ENCODE data around the gene CHRNB1. TPM values are rescaled to one million over a fixed set of nuclear protein-coding genes. Genes with fewer than 3 reads are reported as not detected.

CHRNB1 gene
- total and polyA plus RNA-seq, 5 experiments from 2014 or later = 5.4 to 24.5 (median 18.1) TPM

DNA sequence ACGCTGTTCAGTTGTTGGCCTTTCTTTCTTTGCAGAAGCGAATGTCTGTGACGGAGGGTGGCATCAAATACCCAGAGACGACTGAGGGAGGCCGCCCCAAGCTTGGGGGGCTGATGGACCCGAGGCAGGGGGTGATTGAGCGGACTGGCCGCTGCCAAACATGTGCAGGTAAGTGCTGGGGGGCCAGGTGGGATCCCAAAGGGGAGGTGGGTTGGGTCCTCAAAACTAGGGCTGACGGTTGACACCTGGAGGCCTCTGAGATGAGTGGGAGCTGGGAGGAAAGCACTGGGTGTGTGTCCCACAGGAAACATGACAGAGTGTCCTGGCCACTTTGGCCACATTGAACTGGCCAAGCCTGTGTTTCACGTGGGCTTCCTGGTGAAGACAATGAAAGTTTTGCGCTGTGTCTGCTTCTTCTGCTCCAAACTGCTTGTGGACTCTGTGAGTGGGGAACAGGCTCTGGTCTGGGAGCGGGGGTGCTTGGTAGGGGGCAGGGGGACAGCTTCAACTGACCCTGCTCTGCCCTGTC is 51.1 kb downstream of the CHRNB1 start:
- no peak for DNase-seq
- H3K27me3 Mint-ChIP-seq = no peaks in the 10 kb centered on the region
- POLR2A ChIA-PET = interaction anchor here (1.2 to 1.6 kb wide), 3 partner anchors 10 to 66 kb away, joined by 3 to 4 read pairs (median 3); partner anchors contain the start of genes POLR2A and SENP3
- H3K9me3 Mint-ChIP-seq = no peaks in the 10 kb centered on the region
- no peak for ATAC-seq
- H3K4me1 Mint-ChIP-seq = peaks cover 24 to 39% (median 33%) of the 10 kb centered on the region in 4 donors
- H3K27ac Mint-ChIP-seq = peak overlapping the region in 3 of 10 donors; percentile 7 to 44 (median 41)
- peaks cover 0 to 92% (median 24%) of the 10 kb centered on the region in 3 donors for H3K36me3 Mint-ChIP-seq
- no peak overlapping the region for H3K4me3 Mint-ChIP-seq

DNA sequence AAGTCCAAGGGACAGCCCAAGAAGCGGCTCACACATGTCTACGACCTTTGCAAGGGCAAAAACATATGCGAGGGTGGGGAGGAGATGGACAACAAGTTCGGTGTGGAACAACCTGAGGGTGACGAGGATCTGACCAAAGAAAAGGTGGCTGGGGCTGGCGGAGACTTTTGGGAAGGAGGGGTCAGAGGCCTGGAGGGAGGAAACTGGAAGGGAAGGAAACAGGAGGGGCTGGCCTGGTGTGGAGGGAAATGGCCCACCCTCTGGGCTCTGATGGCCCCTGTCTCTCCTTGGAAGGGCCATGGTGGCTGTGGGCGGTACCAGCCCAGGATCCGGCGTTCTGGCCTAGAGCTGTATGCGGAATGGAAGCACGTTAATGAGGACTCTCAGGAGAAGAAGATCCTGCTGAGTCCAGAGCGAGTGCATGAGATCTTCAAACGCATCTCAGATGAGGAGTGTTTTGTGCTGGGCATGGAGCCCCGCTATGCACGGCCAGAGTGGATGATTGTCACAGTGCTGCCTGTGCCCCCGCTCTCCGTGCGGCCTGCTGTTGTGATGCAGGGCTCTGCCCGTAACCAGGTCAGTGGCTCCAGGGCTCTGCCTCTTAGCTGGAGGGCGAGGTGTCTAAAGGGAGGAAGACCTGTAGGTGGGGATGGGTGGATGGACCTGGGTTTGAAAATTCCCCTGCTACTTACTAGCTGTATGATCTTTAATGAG is 51.8 kb downstream of the CHRNB1 start:
- Mint-ChIP-seq H3K9me3 (no peaks in the 10 kb centered on the region), H3K36me3 (peaks cover 0 to 92% (median 30%) of the 10 kb centered on the region in 3 donors), H3K27ac (peak overlapping the region in 3 of 10 donors; percentile 44 to 70 (median 65)), H3K4me3 (peak overlapping the region in 2 of 10 donors; percentile 10 to 39), H3K27me3 (no peaks in the 10 kb centered on the region), H3K4me1 (peaks cover 21 to 33% (median 26%) of the 10 kb centered on the region in 4 donors)
- ATAC-seq (no peak), DNase-seq (no peak)
- POLR2A ChIA-PET = interaction anchor here (0.5 to 2.3 kb wide), 5 partner anchors 10 to 141 kb away, joined by 3 to 15 read pairs (median 3); partner anchors contain the start of genes POLR2A, SENP3 and TMEM95

GRCh38 chr17:7497228-7497627 is 52.4 kb downstream of the CHRNB1 start:
- peak overlapping the region in 1 of 10 donors; percentile 70 for H3K27ac Mint-ChIP-seq
- H3K27me3 Mint-ChIP-seq = no peaks in the 10 kb centered on the region
- H3K4me1 Mint-ChIP-seq = peaks cover 18 to 27% (median 20%) of the 10 kb centered on the region in 4 donors
- H3K4me3 Mint-ChIP-seq = peak overlapping the region in 1 of 10 donors; percentile 10
- ATAC-seq (no peak), DNase-seq (no peak)
- peaks cover 0 to 93% (median 27%) of the 10 kb centered on the region in 3 donors for H3K36me3 Mint-ChIP-seq
- H3K9me3 Mint-ChIP-seq = no peaks in the 10 kb centered on the region
- POLR2A ChIA-PET = interaction anchor here (0.5 to 2.3 kb wide), 3 partner anchors 11 to 142 kb away, joined by 3 to 15 read pairs (median 3); partner anchors contain the start of genes POLR2A and TMEM95

DNA sequence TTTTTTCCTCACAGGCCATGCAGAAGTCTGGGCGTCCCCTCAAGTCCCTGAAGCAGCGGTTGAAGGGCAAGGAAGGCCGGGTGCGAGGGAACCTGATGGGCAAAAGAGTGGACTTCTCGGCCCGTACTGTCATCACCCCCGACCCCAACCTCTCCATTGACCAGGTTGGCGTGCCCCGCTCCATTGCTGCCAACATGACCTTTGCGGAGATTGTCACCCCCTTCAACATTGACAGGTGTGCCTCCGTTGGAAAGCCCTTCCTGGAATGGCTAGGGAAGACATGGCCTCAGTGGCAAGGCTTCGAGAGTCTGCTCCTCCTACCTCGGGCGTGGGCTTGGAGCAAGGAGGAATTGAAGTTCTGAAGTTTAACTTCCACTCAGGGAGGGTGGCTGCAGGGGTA is 52.8 kb downstream of the CHRNB1 start:
- H3K4me3 Mint-ChIP-seq = peak overlapping the region in 1 of 10 donors; percentile 10
- H3K4me1 Mint-ChIP-seq = peaks cover 17 to 24% (median 19%) of the 10 kb centered on the region in 4 donors
- H3K36me3 Mint-ChIP-seq = peaks cover 0 to 93% (median 27%) of the 10 kb centered on the region in 3 donors
- DNase-seq (no peak), ATAC-seq (no peak)
- POLR2A ChIA-PET = interaction anchor here (2.3 kb wide), 1 partner anchor 13 kb away, joined by 15 read pairs; the partner anchor contains the start of gene POLR2A
- no peaks in the 10 kb centered on the region for H3K27me3 Mint-ChIP-seq
- H3K27ac Mint-ChIP-seq = peak overlapping the region in 1 of 10 donors; percentile 9
- no peaks in the 10 kb centered on the region for H3K9me3 Mint-ChIP-seq

GRCh38 chr17:7499161-7499560 is 54.3 kb downstream of the CHRNB1 start:
- no peak for DNase-seq
- Mint-ChIP-seq H3K9me3 (no peaks in the 10 kb centered on the region), H3K4me3 (peak overlapping the region in 2 of 10 donors; percentile 10 to 17), H3K27ac (peak overlapping the region in 3 of 10 donors; percentile 7 to 81 (median 60)), H3K36me3 (peaks cover 4 to 94% (median 30%) of the 10 kb centered on the region in 3 donors), H3K27me3 (no peaks in the 10 kb centered on the region), H3K4me1 (peaks cover 2 to 9% (median 5%) of the 10 kb centered on the region in 4 donors)
- no peak for ATAC-seq
- POLR2A ChIA-PET = interaction anchor here (0.6 to 0.7 kb wide), 2 partner anchors 12 to 85 kb away, joined by 3 to 6 read pairs; no protein-coding TSS in a partner anchor

DNA sequence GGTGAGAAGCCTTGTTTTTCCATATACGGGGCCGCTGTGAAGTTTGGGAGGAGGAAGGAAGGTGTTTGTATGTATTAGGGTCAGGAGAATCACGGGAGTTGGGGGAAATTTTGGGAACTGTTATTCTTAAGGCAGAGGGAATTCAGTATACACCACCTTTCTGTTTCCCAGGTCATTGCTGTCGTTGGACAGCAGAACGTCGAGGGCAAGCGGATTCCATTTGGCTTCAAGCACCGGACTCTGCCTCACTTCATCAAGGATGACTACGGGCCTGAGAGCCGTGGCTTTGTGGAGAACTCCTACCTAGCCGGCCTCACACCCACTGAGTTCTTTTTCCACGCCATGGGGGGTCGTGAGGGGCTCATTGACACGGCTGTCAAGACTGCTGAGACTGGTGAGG is 56.9 kb downstream of the CHRNB1 start:
- Mint-ChIP-seq H3K27me3 (no peaks in the 10 kb centered on the region), H3K4me1 (peaks cover 0 to 2% (median 0%) of the 10 kb centered on the region in 4 donors), H3K4me3 (peak overlapping the region in 2 of 10 donors; percentile 34 to 46), H3K36me3 (peaks cover 4 to 92% (median 27%) of the 10 kb centered on the region in 3 donors), H3K27ac (no peak overlapping the region), H3K9me3 (no peaks in the 10 kb centered on the region)
- DNase-seq (no peak), ATAC-seq (no peak)
- POLR2A ChIA-PET = interaction anchor here (0.6 to 1.6 kb wide), 3 partner anchors 57 to 151 kb away, joined by 3 to 8 read pairs (median 3); partner anchors contain the start of gene CHRNB1

DNA sequence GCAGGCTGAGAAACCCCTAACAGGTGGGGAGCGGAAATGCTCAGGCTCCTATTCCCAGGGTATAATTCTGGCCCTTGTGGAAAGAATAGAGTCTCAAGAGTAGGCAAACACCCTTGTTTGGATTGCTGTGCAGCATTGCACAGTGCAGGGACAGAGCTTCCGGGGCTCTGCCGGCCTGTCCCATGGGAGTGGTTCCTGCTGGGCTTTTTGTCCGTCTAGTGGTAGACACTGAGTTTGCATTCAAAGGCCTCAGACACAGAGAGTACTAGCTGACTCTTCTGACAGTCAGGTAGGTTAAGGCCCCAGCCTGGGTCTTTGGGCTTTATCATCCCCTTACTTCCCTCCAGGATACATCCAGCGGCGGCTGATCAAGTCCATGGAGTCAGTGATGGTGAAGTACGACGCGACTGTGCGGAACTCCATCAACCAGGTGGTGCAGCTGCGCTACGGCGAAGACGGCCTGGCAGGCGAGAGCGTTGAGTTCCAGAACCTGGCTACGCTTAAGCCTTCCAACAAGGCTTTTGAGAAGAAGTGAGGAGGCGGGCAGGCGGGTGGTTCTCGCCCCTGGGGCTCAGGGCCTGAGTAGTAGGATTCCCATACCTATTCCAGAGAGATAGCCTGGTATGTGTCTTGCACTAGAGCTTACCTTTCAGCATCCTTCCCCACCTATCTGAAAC is 57.4 kb downstream of the CHRNB1 start:
- POLR2A ChIA-PET = interaction anchor here (0.5 to 1.6 kb wide), 5 partner anchors 10 to 151 kb away, joined by 3 to 8 read pairs (median 3); partner anchors contain the start of gene CHRNB1
- H3K9me3 Mint-ChIP-seq = no peaks in the 10 kb centered on the region
- H3K4me3 Mint-ChIP-seq = no peak overlapping the region
- H3K27ac Mint-ChIP-seq = peak overlapping the region in 1 of 10 donors; percentile 60
- H3K27me3 Mint-ChIP-seq = no peaks in the 10 kb centered on the region
- no peak for DNase-seq
- no peak for ATAC-seq
- H3K4me1 Mint-ChIP-seq = peaks cover 0 to 2% (median 0%) of the 10 kb centered on the region in 4 donors
- peaks cover 4 to 92% (median 24%) of the 10 kb centered on the region in 3 donors for H3K36me3 Mint-ChIP-seq

DNA sequence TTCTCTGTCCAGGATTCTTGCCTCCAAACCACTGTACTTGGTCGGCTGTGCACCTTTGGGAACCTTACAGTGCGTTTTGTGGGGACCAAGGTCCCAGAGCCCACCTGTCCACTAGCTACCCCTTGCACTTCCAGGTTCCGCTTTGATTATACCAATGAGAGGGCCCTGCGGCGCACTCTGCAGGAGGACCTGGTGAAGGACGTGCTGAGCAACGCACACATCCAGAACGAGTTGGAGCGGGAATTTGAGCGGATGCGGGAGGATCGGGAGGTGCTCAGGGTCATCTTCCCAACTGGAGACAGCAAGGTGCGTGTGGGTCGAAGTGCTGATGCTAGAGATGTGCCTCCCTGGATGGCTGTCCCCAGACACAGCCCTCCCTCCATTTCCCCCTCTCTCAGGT is 58.1 kb downstream of the CHRNB1 start:
- H3K36me3 Mint-ChIP-seq = peaks cover 4 to 94% (median 24%) of the 10 kb centered on the region in 3 donors

DNA sequence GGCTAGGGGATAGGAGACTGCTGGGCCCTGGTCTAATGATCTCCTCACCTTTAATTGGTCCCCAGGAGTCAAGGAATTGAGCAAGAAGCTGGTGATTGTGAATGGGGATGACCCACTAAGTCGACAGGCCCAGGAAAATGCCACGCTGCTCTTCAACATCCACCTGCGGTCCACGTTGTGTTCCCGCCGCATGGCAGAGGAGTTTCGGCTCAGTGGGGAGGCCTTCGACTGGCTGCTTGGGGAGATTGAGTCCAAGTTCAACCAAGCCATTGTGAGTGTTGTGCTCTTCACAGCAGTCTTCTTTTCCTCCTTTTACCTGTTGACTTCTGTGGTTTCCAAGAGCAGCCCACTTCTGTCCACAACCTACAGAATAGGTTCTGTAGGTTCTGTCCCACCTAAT is 58.7 kb downstream of the CHRNB1 start:
- no peak overlapping the region for H3K4me3 Mint-ChIP-seq
- peak overlapping the region in 1 of 10 donors; percentile 17 for H3K27ac Mint-ChIP-seq
- no peaks in the 10 kb centered on the region for H3K27me3 Mint-ChIP-seq
- DNase-seq (no peak), ATAC-seq (no peak)
- H3K9me3 Mint-ChIP-seq = no peaks in the 10 kb centered on the region
- POLR2A ChIA-PET = interaction anchor here (1.1 to 1.6 kb wide), 3 partner anchors 11 to 99 kb away, joined by 3 to 8 read pairs (median 3); partner anchors contain the start of gene CHRNB1
- H3K36me3 Mint-ChIP-seq = peaks cover 4 to 94% (median 21%) of the 10 kb centered on the region in 3 donors
- peaks cover 0 to 2% (median 0%) of the 10 kb centered on the region in 4 donors for H3K4me1 Mint-ChIP-seq

More for the DNA sequence above, 58.1 kb downstream of the CHRNB1 start:
- ATAC-seq (peak; percentile 25 to 39), DNase-seq (no peak)
- H3K27me3 Mint-ChIP-seq = no peaks in the 10 kb centered on the region
- peaks cover 0 to 2% (median 0%) of the 10 kb centered on the region in 4 donors for H3K4me1 Mint-ChIP-seq
- no peaks in the 10 kb centered on the region for H3K9me3 Mint-ChIP-seq
- H3K4me3 Mint-ChIP-seq = peak overlapping the region in 1 of 10 donors; percentile 5
- POLR2A ChIA-PET = interaction anchor here (1.2 to 1.6 kb wide), 2 partner anchors 10 to 58 kb away, joined by 3 to 8 read pairs; partner anchors contain the start of gene CHRNB1
- H3K27ac Mint-ChIP-seq = peak overlapping the region in 3 of 10 donors; percentile 4 to 79 (median 33)

All from naive thymus-derived CD8-positive, alpha-beta T cell (primary cell).